EL (cell line): ENCODE data around the gene GARNL3.

ENCODE experiments used
- DNase-seq: peaks from one replicate; pipeline ENCODE4 v3.0.0-alpha.2; 2016

The GARNL3 gene

DNA sequence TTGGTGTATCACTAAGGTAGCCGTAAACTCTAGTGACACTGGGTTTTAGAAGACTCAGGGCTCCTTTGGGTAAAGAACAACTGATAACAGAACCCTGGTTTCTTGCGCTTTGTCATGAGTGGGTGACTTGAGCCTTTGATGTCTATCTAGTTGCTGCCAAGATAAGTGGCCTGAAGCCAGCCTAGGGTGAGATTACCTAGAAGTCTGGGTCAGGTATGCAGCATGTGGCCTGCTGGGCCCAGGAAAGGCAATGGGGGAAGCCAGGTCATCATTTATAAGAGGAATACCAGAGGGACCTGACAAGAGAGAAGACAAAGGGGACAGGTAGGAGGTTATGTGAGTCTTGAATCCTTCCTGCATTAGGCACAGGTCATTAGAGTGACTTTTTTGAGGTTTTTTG, 23.2 kb upstream of the GARNL3 start:
- DNase-seq = no peak

GRCh38 chr9:127244609-127245601, 19.7 kb upstream of the GARNL3 start:
- DNase-seq = peak; percentile 96

DNA sequence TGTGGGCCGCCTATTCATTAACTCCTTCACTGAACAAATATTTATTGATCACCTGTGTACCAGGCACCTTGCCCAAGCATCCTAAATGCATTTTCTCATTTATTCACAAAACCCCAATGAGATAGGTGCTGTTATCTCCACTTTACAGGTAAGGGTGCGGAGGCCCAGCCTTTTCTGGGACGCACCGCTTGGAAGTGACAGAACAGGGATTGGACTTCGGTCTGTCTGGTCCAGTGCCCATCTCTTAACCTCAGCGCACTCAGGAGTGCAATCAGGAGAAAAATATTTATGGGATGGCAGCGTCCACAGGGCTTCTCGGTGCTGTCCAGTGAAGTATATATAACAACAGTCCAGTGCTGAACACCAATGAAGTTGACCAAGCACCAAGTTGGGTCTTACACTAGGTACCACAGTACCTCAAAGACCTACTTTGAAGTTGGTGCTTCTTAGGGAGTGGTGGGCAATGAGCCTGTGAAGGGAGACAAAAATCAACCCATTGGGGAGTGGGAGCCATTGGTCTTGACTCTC, 18.9 kb upstream of the GARNL3 start:
- DNase-seq = no peak

DNA sequence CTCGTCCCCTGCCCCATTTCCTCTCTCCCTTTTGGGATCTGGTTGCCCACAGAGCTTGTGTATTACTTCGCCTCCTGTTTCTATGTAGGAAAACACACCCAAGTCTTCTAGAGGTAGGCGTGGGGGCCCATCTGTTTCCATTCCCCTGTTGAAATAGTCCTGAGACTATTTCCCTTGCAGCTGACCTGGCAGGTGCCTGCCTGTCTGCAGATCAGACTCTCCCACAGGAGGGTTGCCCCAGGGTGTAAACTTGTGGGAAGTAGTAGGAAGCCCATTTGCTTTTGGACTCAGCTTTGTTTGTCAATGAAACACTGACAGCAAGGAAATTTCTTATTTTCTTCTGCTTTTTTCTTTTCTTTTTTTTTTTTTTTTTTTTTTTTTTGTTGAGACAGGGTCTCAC, 16.3 kb upstream of the GARNL3 start:
- DNase-seq = no peak

DNA sequence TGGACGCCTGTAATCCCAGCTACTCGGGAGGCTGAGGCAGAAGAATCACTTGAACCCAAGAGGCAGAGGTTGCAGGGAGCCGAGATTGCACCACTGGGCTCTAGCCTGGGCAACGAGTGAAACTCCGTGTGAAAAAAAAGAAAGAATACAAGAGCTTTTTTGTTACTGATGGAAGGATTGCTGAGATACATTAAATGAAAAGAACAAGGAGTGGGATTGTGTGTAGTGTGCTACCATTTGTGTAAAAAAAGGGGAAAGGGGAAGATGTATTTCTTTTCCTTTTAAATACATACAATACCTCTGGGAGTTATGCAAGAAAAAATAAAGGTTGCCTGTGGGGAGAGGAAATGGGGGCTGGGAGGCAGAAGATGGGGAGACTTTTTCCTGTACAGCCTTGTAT, 14.7 kb upstream of the GARNL3 start:
- no peak for DNase-seq

DNA sequence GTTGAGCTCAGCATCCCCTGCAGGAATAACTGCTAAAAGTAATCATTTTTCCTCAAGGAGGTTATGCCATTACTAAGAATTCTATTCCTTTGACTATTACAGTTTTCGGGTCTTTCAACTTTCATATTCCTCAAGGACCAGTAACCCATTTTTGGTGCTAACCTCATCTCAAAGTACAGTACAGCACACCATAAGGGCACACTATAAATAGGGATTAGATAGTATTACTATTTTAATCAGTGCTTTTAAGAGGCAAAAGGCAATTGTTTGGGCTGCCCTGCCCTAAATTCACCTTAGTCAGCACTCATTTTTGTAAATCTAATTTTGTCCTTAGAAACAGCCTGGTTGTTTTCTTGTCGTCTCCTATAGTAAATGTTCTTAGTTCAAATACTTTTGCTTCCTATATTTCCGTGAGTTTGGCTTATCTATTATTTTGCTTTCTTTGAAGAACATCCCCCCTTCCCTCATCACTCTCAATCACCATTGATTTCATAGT, 13.6 kb upstream of the GARNL3 start:
- no peak for DNase-seq

DNA sequence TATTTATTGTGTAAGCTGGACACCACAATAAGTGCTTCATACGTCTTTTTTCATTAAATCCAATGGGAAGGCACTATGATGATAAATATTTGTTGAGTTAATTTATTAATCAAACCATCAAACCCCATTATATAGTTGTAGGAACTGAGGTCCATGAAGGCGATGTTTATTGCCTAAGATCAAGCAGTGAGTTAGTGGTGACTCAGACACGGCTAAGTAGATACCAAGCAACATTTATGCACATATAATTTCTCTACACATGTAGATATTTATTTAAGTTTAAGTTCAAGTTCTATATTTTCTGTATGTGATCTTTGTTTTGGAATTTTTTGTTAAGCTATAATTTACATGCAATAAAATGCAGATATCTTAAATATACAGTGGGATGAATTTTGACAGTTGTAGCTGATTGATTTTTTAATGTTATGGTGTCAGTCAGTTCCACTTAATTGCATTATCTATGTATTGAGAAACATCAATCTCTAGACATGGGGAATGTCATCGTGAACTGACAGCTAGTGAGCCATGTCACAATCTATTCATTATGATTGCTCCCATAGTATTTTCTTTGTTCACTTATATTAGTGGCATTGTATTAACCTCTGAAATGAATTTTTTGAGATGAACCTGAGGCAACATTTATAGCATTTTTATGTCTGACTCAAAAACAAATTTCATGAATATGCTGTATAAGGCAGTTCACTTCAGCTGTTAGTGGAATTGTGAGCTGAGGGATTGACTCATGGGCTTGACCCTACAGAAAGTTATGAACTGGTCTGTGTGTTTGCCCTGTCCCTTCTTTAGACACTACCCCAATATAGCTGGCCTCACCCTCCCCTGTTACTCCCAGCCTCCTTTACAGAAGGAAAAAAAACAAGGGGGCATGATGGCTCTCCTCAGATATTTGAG, 11.9 kb upstream of the GARNL3 start:
- DNase-seq = no peak

GRCh38 chr9:127253446-127253845, 11.1 kb upstream of the GARNL3 start:
- DNase-seq = no peak

DNA sequence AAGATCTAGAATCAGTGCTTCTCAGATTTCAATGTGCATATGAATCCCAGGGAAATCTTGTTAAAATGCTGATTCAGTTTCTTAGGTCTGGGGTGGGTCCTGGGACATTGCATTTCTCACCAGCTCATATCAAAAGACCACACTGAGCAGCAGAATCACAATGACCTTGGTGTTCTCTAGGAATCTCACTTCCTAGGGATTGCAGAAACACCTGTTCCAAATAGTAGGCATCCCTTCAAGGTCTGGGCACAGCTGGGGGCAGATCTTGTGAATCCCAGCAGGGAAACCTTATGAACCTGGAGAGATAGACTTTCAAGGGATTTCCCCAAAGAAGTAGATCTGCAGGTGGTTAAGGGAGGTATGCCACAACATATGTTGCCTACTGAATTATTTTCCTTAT, 8.9 kb upstream of the GARNL3 start:
- DNase-seq = no peak

DNA sequence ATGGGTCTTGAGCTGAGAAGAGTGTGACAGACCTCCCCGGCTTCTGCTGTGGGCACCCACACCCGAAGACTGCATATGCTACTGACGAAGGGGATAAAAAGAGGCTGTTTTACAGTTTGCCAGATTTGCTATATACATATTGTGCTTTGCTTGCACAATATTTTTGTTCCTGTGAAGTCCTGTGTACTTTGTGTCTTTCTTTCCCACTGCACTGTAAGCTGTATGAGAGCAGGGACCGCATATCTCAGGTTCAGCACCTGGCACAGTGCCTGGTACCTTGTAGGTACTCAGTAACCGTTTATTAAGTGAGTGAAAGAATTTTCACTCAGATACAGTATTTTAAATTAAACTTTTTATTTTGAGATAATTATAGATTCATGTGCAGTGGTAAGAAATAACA, 8.2 kb upstream of the GARNL3 start:
- no peak for DNase-seq

DNA sequence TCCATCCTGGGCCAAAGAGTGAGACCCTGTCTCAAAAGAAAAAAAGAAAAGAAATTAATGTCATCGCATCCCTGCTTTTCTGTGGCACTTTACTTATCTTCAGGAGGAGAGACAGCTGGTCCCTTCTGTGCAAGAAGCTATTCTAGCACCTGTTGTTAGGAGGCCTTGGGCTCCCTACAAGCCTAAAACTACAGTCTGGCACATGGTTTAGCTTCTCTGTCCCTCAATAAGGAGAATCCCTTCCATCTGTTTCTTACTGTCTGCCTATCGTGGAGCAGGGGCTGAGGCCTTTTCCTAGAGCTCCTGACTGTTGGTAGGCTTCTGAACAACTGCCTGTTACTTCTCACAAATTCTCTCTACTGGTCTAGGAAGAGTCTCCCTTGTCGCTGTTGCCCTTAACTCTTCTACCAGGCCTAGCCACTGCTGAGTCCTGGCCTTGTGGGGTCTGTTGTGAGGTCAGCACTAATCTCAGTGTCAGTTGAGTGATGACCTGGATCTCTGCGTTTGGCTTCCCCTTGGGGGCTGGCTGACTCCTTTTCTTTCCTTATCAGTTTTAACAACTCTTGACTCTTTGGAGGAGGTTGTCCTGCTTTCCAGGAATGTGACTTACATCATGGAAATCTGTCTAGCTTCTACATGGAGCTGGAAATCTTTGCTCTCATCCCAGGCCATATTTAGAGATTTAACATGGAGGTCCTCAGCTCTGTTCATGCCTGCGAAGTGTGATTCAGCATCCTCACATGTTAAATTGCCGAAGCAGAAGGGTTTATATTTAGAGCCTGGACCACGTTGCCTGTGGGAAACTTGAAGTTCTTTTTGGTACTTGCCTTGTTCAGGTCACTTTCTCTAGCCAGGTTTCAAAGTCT, 5.7 kb upstream of the GARNL3 start:
- DNase-seq = no peak

GRCh38 chr9:127262602-127263001, 2.0 kb upstream of the GARNL3 start:
- DNase-seq = no peak

DNA sequence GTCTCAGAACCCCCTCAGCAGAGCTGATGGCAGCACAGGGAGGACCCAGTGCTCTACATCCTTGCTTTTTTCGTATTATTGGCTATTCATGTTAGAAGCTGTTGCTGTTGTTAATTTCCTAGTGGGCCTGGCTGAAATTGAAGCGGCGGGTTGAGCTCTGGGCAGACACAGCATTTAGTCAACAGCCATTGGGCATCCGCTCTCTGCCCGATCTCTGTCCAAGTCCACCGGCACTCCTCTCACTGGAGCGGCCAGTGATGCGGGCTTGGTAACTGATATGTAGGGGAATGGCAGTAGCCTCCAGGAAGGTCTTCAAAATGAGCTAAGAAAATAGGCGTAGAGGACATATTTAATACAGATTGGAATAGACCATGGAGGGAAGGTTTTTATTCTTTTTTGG, 1.3 kb upstream of the GARNL3 start:
- DNase-seq = no peak

GRCh38 chr9:127263664-127264063, 910 bp upstream of the GARNL3 start:
- DNase-seq = no peak

GRCh38 chr9:127267793-127268525, 3.4 kb downstream of the GARNL3 start:
- no peak for DNase-seq

DNA sequence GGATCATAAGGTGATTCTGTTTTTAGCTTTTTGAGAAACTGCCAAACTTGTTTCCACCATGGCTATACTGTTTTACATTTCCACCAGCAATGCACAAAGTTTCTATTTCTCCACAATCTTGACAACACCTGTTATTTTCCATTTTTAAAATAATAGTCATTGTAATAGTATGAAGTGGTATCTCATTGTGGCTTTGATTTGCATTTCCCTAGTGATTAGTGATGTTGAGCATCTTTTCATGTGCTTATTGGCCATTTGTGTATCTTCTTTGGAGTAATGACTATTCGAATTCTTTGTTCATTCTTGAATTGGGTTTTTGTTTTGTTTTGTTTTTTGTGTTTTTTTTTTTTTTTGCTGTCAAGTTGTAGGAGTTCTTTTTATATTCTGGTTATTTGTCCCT, 4.9 kb downstream of the GARNL3 start:
- no peak for DNase-seq

DNA sequence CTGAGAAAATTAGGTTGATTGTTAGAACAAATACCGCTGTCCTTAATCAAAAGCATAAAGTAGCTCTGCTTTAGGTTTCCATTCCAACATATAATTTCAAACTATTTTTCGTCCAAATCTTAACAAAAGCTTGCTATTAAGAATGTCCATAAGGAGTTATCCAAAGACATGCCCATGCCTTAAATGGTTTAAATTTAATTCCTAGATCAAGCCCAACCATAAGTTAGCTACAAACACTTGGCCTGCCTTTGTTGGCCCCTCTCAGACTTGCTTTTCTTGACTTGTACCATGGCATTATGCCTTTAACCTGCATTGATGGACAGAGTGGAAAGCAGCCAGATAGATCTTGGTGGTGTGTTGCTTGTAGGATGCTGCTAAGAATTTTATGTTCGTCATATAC, 8.8 kb downstream of the GARNL3 start:
- no peak for DNase-seq

GRCh38 chr9:127277099-127277498, 12.5 kb downstream of the GARNL3 start:
- DNase-seq = no peak

GRCh38 chr9:127277770-127278169, 13.2 kb downstream of the GARNL3 start:
- DNase-seq = no peak

DNA sequence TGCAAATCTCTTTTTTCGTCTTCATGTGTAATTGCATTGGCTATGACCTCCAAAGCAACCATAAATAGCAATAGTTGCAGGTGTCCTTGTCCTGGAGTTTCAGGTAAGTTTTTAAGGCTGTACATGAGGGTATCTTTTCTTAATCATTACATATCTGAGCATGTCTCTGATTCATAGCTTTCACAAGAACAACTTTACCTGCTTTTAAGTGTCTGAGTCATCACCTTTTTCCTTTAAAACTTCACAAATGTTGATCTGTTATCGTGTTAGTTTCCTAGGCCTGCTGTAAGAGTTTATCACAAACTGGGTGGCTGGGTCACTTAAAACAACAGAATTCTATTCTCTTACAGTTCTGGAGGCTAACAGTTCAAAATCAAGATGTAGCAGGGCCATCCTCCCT, 13.8 kb downstream of the GARNL3 start:
- DNase-seq = no peak

GRCh38 chr9:127279717-127280285, 15.2 kb downstream of the GARNL3 start:
- DNase-seq = no peak
